BE2C (cell line): ENCODE data around the gene AKAP6.

Source experiments
- DNase-seq: peaks from one replicate; pipeline ENCODE4 v3.0.0-alpha.2; 2020
- H3K27me3 ChIP-seq: fragments of 250-450 bp; sonication (Bioruptor Pico); 2 replicates; pipeline ENCODE4 v1.5.1; 2020; ENCODE audit warnings: mild to moderate bottlenecking
- H3K36me3 ChIP-seq: fragments of 250-450 bp; sonication (Bioruptor Pico); 2 replicates; pipeline ENCODE4 v1.5.1; 2020; ENCODE audit warnings: mild to moderate bottlenecking
- H3K4me1 ChIP-seq: fragments of 250-450 bp; sonication (Bioruptor Pico); 2 replicates; pipeline ENCODE4 v1.5.1; 2020
- H3K4me3 ChIP-seq: 2 replicates; pipeline ENCODE4 v1.5.1; 2011; ENCODE audit warnings: low read depth, low read length
- H3K9me3 ChIP-seq: fragments of 250-450 bp; sonication (Bioruptor Pico); 2 replicates; pipeline ENCODE4 v1.5.1; 2020
- TF ChIP-seq, protein P1 (sequence below): IDR thresholded peaks from 2 replicates; pipeline ENCODE4 v1.5.1; 2012; ENCODE audit warnings: mild to moderate bottlenecking, low read depth, low read length

The AKAP6 gene

DNA sequence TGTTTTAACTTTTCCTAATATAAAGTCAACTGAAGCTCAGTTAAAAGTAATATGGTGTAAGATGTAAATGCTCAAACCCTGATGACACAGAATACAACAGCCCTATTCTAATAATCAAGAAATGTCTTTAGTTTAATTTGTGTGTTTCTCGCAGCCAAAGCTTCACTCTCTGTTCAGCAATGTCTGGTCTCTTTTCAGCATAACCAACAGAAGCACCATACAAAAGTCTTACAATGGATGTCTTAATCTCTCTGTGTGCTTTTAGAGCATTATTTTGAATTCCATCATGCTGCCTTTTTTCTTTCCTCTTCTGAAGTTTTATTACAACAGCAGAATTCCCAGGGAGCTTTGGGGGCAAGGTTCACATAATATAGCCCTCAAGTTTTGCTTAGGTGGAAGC is 399.4 kb downstream of the AKAP6 start:
- no peak overlapping the region for H3K4me3 ChIP-seq
- no peaks in the 10 kb centered on the region for H3K9me3 ChIP-seq
- no peaks in the 10 kb centered on the region; the same call in 1 of the 2 replicates for H3K4me1 ChIP-seq
- H3K36me3 ChIP-seq: no peaks in the 10 kb centered on the region
- no peaks in the 10 kb centered on the region for H3K27me3 ChIP-seq
- no peak for DNase-seq
- TF ChIP-seq, protein P1, sequence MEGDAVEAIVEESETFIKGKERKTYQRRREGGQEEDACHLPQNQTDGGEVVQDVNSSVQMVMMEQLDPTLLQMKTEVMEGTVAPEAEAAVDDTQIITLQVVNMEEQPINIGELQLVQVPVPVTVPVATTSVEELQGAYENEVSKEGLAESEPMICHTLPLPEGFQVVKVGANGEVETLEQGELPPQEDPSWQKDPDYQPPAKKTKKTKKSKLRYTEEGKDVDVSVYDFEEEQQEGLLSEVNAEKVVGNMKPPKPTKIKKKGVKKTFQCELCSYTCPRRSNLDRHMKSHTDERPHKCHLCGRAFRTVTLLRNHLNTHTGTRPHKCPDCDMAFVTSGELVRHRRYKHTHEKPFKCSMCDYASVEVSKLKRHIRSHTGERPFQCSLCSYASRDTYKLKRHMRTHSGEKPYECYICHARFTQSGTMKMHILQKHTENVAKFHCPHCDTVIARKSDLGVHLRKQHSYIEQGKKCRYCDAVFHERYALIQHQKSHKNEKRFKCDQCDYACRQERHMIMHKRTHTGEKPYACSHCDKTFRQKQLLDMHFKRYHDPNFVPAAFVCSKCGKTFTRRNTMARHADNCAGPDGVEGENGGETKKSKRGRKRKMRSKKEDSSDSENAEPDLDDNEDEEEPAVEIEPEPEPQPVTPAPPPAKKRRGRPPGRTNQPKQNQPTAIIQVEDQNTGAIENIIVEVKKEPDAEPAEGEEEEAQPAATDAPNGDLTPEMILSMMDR: no peak

DNA sequence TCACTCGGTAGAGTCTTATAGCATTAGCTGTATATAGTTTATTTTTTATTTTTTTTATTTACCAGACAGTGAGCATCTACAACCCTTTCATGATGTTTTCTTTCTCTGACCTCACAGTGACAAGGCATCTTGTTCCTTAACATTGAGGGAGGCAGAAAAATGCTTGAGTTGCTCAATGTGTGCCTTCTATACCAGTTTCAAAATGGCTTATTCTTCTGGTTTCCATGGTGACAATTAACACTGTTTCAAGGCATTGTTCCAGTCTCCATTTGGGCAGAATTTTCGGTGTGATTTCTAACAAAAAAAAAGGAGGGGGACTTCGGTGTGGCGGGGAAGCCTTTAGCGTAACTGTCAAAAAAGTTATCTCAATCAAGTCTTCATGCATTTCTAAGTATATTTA is 399.9 kb downstream of the AKAP6 start:
- TF ChIP-seq, protein P1: no peak
- Histone ChIP-seq H3K36me3 (no peaks in the 10 kb centered on the region), H3K4me1 (no peaks in the 10 kb centered on the region; the same call in 1 of the 2 replicates), H3K9me3 (no peaks in the 10 kb centered on the region), H3K4me3 (no peak overlapping the region), H3K27me3 (no peaks in the 10 kb centered on the region)
- DNase-seq: no peak

DNA sequence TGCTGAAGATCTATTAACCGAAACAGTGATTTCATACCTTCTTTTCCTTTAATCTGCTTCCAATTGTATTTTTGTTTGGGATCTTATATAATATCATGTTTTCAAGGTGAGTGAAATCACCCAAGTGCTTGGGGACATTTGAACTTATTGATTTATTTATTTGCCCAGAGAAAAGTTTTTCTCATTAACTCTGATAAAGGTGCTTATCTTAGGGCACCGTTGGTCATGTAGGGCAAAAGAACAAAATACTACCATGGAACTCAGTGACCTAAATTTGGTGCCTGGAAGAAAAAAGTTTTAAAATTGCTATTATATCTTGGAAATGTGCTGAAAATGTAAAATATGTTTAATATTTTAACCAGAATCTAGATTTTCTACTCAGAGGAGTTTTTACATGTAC is 402.2 kb downstream of the AKAP6 start:
- H3K27me3 ChIP-seq: no peaks in the 10 kb centered on the region
- H3K4me3 ChIP-seq: no peak overlapping the region
- H3K36me3 ChIP-seq: no peaks in the 10 kb centered on the region
- no peak for DNase-seq
- TF ChIP-seq, protein P1: no peak
- H3K4me1 ChIP-seq: no peaks in the 10 kb centered on the region; the same call in 1 of the 2 replicates
- H3K9me3 ChIP-seq: no peaks in the 10 kb centered on the region

DNA sequence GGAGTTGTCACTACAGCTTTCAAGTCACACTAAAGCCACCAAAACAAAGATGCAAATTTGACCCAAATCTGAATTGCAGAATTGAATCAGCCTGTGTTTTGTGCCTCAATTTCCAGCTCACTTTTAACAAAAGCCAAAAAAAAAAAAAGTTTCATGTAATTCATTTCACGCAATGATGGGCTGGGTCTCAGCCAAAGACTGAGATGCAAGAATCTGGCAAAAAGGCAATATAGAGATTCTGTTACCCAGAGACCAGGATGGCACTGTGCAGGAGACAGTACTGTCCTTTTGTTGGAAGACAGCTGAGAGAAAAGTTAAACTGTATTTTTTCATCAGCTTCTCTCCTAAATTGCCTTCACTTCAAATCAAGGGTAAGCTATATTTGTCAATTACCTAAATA is 403.9 kb downstream of the AKAP6 start:
- H3K36me3 ChIP-seq: no peaks in the 10 kb centered on the region
- no peaks in the 10 kb centered on the region; the same call in 1 of the 2 replicates for H3K4me1 ChIP-seq
- no peak overlapping the region for H3K4me3 ChIP-seq
- no peaks in the 10 kb centered on the region for H3K27me3 ChIP-seq
- TF ChIP-seq, protein P1: no peak
- no peaks in the 10 kb centered on the region for H3K9me3 ChIP-seq
- no peak for DNase-seq

DNA sequence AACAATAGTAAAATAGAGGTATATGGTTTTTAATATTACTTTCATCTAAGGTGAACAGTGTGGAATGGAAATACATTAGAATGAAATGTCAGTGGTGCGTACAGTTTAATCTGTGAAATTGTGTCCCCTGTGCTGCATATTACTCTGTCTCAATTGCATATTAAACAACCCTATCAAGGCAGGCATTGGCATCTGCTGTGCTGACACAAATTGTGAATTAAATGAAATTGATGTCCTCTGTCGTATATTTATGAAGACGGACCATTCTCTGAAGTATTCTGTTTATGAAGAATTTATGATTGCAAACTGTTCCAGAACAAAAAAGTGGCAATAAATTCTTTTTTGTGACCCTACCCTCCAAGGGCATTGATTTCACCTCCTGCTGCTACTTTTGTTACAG is 405.2 kb downstream of the AKAP6 start:
- no peak for DNase-seq
- Histone ChIP-seq H3K4me1 (no peaks in the 10 kb centered on the region; the same call in 1 of the 2 replicates), H3K36me3 (no peaks in the 10 kb centered on the region), H3K4me3 (no peak overlapping the region), H3K9me3 (no peaks in the 10 kb centered on the region), H3K27me3 (no peaks in the 10 kb centered on the region)
- TF ChIP-seq, protein P1: no peak

DNA sequence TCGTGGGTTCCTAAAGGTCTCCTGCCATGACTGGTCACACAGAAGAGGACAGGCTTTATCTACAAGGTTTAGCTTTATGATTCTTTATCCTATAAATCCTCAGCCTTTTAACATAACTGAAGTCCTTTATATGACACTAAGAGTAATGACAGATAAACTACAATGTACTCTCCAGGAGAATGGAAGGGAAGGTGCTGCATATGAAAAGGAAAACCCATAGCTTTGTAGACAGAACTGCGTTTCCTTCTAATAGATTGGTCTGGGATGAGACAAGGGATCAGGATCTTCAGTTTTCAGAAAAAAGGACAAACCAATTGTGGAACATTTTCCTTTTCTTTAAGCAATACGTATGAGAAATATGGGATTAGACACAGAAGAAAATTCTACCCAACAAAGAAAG is 408.5 kb downstream of the AKAP6 start:
- TF ChIP-seq, protein P1: no peak
- DNase-seq: no peak
- no peak overlapping the region for H3K4me3 ChIP-seq

More for the DNA sequence above, 408.5 kb downstream of the AKAP6 start:
- H3K4me1 ChIP-seq: no peaks in the 10 kb centered on the region; the same call in 1 of the 2 replicates
- H3K9me3 ChIP-seq: no peaks in the 10 kb centered on the region
- no peaks in the 10 kb centered on the region for H3K27me3 ChIP-seq
- H3K36me3 ChIP-seq: no peaks in the 10 kb centered on the region
